IMR-90 (cell line): ENCODE data around the gene SLC44A5. TPM values are rescaled to one million over a fixed set of nuclear protein-coding genes. Genes with fewer than 3 reads are reported as not detected.

ENCODE experiments used
- ATAC-seq: fragments of 200-7000 bp; cut with Tn5 transposase; 2 replicates; pipeline ENCODE4 v1.9.1; 2020; ENCODE audit warnings: low read depth, mild to moderate bottlenecking, moderate library complexity
- BruUV-seq: library from RNA; stranded (reverse); fragments of 400-500 nt; replicated peaks from 2 replicates; lab custom pipeline; 2021; lab: Mats Ljungman, UMichigan
- CTCF ChIA-PET: fragments of 300-600 bp; formaldehyde crosslinking; extraction: SDS; loops from one replicate; lab custom pipeline; 2021; ENCODE audit warnings: antibody characterized with exemption; lab: Yijun Ruan, JAX
- POLR2A ChIA-PET: fragments of 300-600 bp; sonication (Branson Sonifier 250); formaldehyde crosslinking; loops from one replicate; lab custom pipeline; 2022; ENCODE audit warnings: antibody characterized with exemption; ENCODE audit not compliant: unreplicated experiment; lab: Charles Lee
- DNase-seq: peaks from one replicate; pipeline ENCODE4 v3.0.0; 2013
- H2AFZ ChIP-seq: replicated peaks from 2 replicates; pipeline ENCODE3; 2013; ENCODE audit warnings: low read length, mild to moderate bottlenecking; ENCODE audit not compliant: poor library complexity
- H2AK5ac ChIP-seq: 2 replicates; pipeline ENCODE4 v1.6.1; 2013; ENCODE audit warnings: low read depth, low read length, inconsistent platforms
- H2AK9ac ChIP-seq: replicated peaks from 2 replicates; pipeline ENCODE3; 2013; ENCODE audit warnings: mild to moderate bottlenecking, low read depth, low read length, moderate library complexity; ENCODE audit not compliant: poor library complexity
- H2BK120ac ChIP-seq: 2 replicates; pipeline ENCODE4 v1.6.1; 2013; ENCODE audit warnings: low read depth, low read length, inconsistent platforms
- H2BK15ac ChIP-seq: 3 replicates; pipeline ENCODE4 v1.6.1; 2013; ENCODE audit warnings: low read depth, low read length, inconsistent platforms
- H2BK20ac ChIP-seq: 2 replicates; pipeline ENCODE4 v1.6.1; 2013; ENCODE audit warnings: low read depth, mild to moderate bottlenecking, inconsistent platforms, low read length, moderate library complexity
- H2BK5ac ChIP-seq: 2 replicates; pipeline ENCODE4 v1.6.1; 2013; ENCODE audit warnings: mild to moderate bottlenecking, low read depth, low read length, inconsistent platforms; ENCODE audit not compliant: poor library complexity, severe bottlenecking
- H3K14ac ChIP-seq: replicated peaks from 2 replicates; pipeline ENCODE4 v1.6.1; 2013; ENCODE audit warnings: low read depth, low read length, inconsistent platforms
- H3K18ac ChIP-seq: 2 replicates; pipeline ENCODE4 v1.6.1; 2013; ENCODE audit warnings: low read depth, low read length, control low read depth
- H3K23ac ChIP-seq: 2 replicates; pipeline ENCODE4 v1.6.1; 2013; ENCODE audit warnings: low read depth, low read length, inconsistent platforms
- H3K27ac ChIP-seq: 2 replicates; pipeline ENCODE4 v1.5.1; 2013; ENCODE audit warnings: mild to moderate bottlenecking, control low read depth, low read length; ENCODE audit not compliant: insufficient read depth
- H3K27me3 ChIP-seq: 2 replicates; pipeline ENCODE4 v1.6.1; 2013; ENCODE audit warnings: low read length; ENCODE audit not compliant: control insufficient read depth, insufficient read depth
- H3K36me3 ChIP-seq: 2 replicates; pipeline ENCODE4 v1.6.1; 2013; ENCODE audit warnings: low read length, mixed read lengths; ENCODE audit not compliant: control insufficient read depth, insufficient read depth
- H3K4ac ChIP-seq: 2 replicates; pipeline ENCODE4 v1.6.1; 2013; ENCODE audit warnings: low read depth, low read length, inconsistent platforms
- H3K4me1 ChIP-seq: 2 replicates; pipeline ENCODE4 v1.6.1; 2013; ENCODE audit warnings: low read length, mixed read lengths; ENCODE audit not compliant: control insufficient read depth, insufficient read depth
- H3K4me2 ChIP-seq: 2 replicates; pipeline ENCODE4 v1.6.1; 2013; ENCODE audit warnings: low read depth, mild to moderate bottlenecking, control low read depth, low read length, moderate library complexity
- H3K4me3 ChIP-seq: 2 replicates; pipeline ENCODE4 v1.5.1; 2013; ENCODE audit warnings: low read depth, mild to moderate bottlenecking, control low read depth, low read length, moderate library complexity; ENCODE audit not compliant: insufficient read depth
- H3K56ac ChIP-seq: 2 replicates; pipeline ENCODE4 v1.6.1; 2013; ENCODE audit warnings: low read length, inconsistent platforms; ENCODE audit not compliant: insufficient read depth; ENCODE audit errors: extremely low read depth
- H3K79me1 ChIP-seq, 2 experiments: 2 replicates each; pipeline ENCODE4 v1.6.1; 2013; ENCODE audit warnings: low read length in 2 of 2, inconsistent platforms in 1 of 2, low read depth in 1 of 2
- H3K9ac ChIP-seq: 2 replicates; pipeline ENCODE4 v1.6.1; 2013; ENCODE audit warnings: low read depth, low read length, control low read depth
- H3K9me1 ChIP-seq: 2 replicates; pipeline ENCODE4 v1.6.1; 2013; ENCODE audit warnings: low read length, inconsistent platforms; ENCODE audit not compliant: insufficient read depth
- H3K9me3 ChIP-seq: 2 replicates; pipeline ENCODE4 v1.6.1; 2013; ENCODE audit warnings: low read length; ENCODE audit not compliant: control insufficient read depth, insufficient read depth
- H4K20me1 ChIP-seq: 2 replicates; pipeline ENCODE4 v1.6.1; 2013; ENCODE audit warnings: low read length, inconsistent platforms; ENCODE audit not compliant: insufficient read depth
- H4K5ac ChIP-seq: 2 replicates; pipeline ENCODE4 v1.6.1; 2013; ENCODE audit warnings: mild to moderate bottlenecking, low read depth, low read length, control low read depth
- H4K8ac ChIP-seq, 2 experiments: 2 replicates each; pipeline ENCODE4 v1.6.1; 2013; ENCODE audit warnings: low read depth in 2 of 2, low read length in 2 of 2, control low read depth in 1 of 2, inconsistent platforms in 1 of 2
- H4K91ac ChIP-seq: 2 replicates; pipeline ENCODE4 v1.6.1; 2013; ENCODE audit warnings: low read depth, low read length, inconsistent platforms; ENCODE audit not compliant: insufficient read depth
- BHLHE40 ChIP-seq: fragments of 150-350 bp; IDR thresholded peaks from 2 replicates; pipeline ENCODE4 v1.6.1; 2016; ENCODE audit warnings: mild to moderate bottlenecking, low read depth, low read length
- CEBPB ChIP-seq: IDR thresholded peaks from 2 replicates; pipeline ENCODE4 v1.6.1; 2012; ENCODE audit warnings: low read depth, low read length, improper control_type of control experiment
- CHD1 ChIP-seq: IDR thresholded peaks from 2 replicates; pipeline ENCODE4 v1.6.1; 2012; ENCODE audit warnings: low read depth, low read length, improper control_type of control experiment
- FOS ChIP-seq: fragments of 150-350 bp; IDR thresholded peaks from 2 replicates; pipeline ENCODE4 v1.6.1; 2016; ENCODE audit warnings: low read depth, low read length
- MAFK ChIP-seq: IDR thresholded peaks from 2 replicates; pipeline ENCODE4 v1.6.1; 2012; ENCODE audit warnings: low read depth, low read length, improper control_type of control experiment
- MAZ ChIP-seq: IDR thresholded peaks from 2 replicates; pipeline ENCODE4 v1.6.1; 2012; ENCODE audit warnings: low read depth, mild to moderate bottlenecking, low read length, improper control_type of control experiment, moderate library complexity, borderline replicate concordance
- MXI1 ChIP-seq: IDR thresholded peaks from 2 replicates; pipeline ENCODE4 v1.6.1; 2012; ENCODE audit warnings: low read depth, mild to moderate bottlenecking, low read length, moderate library complexity, borderline replicate concordance
- NFE2L2 ChIP-seq: fragments of 150-350 bp; IDR thresholded peaks from 2 replicates; pipeline ENCODE4 v1.6.1; 2016; ENCODE audit warnings: low read depth, mild to moderate bottlenecking, low read length
- POLR2A ChIP-seq: IDR thresholded peaks from 2 replicates; pipeline ENCODE4 v1.6.1; 2012; ENCODE audit warnings: mild to moderate bottlenecking, low read depth, low read length
- RAD21 ChIP-seq: IDR thresholded peaks from 2 replicates; pipeline ENCODE4 v1.6.1; 2012; ENCODE audit warnings: low read length, improper control_type of control experiment
- RCOR1 ChIP-seq: IDR thresholded peaks from 2 replicates; pipeline ENCODE4 v1.6.1; 2012; ENCODE audit warnings: mild to moderate bottlenecking, low read length, improper control_type of control experiment; ENCODE audit not compliant: insufficient replicate concordance
- RFX5 ChIP-seq: IDR thresholded peaks from 2 replicates; pipeline ENCODE4 v1.8.0; 2012; ENCODE audit warnings: low read depth, mild to moderate bottlenecking, low read length, moderate library complexity
- SMC3 ChIP-seq: fragments of 150-350 bp; IDR thresholded peaks from 2 replicates; pipeline ENCODE4 v1.6.1; 2016; ENCODE audit warnings: low read depth, mild to moderate bottlenecking, antibody characterized with exemption, low read length, moderate library complexity
- WGBS, 2 experiments: methylation state at CpG; one replicate each; pipeline versions ENCODE4 v1.1.5 to v1.1.7; 2013; ENCODE audit warnings: missing lambda C conversion rate in 2 of 2; ENCODE audit not compliant: insufficient read length in 1 of 2; ENCODE audit errors: extremely low coverage in 2 of 2; 5-methylcytosine and 5-hydroxymethylcytosine counted together
- dilution Hi-C: fragments of 300-500 bp; cut with HindIII; formaldehyde crosslinking; loops from one replicate; pipeline ENCODE4 v1.14.3; 2018; ENCODE audit warnings: low sequenced_read_pairs; ENCODE audit not compliant: unreplicated experiment
- in situ Hi-C: fragments of 300-500 bp; cut with MboI; formaldehyde crosslinking; loops from 3 replicates; pipeline ENCODE4 v1.14.3; 2019; ENCODE audit warnings: low sequenced_read_pairs, inconsistent platforms, mixed read lengths
- intact Hi-C: fragments of 100-400 bp; cut with micrococcal nuclease; formaldehyde crosslinking; loops from 2 replicates; pipeline ENCODE4 v1.10.0; 2022
- polyA plus RNA-seq, 3 experiments: library from polyadenylated mRNA; depleted of rRNA; stranded (reverse); fragments of >200 nt; gene quantifications; 2 replicates each; pipeline ENCODE4 v1.2.3, GENCODE V29; 2012; ENCODE audit warnings: low replicate concordance in 1 of 3
- total RNA-seq: library from RNA; depleted of rRNA; stranded (reverse); fragments of >200 nt; gene quantifications from 2 replicates; pipeline ENCODE4 v1.2.3, GENCODE V29; 2012
- TF ChIP-seq, protein P1 (sequence below): conservative IDR thresholded peaks from 2 replicates; pipeline ENCODE4 v1.5.1; 2012; ENCODE audit warnings: mild to moderate bottlenecking, low read depth, low read length, improper control_type of control experiment

The SLC44A5 gene
- total and polyA plus RNA-seq, 2 of the 4 experiments (the other 2 are of a cell fraction): under 0.01 TPM; not detected in 1

DNA sequence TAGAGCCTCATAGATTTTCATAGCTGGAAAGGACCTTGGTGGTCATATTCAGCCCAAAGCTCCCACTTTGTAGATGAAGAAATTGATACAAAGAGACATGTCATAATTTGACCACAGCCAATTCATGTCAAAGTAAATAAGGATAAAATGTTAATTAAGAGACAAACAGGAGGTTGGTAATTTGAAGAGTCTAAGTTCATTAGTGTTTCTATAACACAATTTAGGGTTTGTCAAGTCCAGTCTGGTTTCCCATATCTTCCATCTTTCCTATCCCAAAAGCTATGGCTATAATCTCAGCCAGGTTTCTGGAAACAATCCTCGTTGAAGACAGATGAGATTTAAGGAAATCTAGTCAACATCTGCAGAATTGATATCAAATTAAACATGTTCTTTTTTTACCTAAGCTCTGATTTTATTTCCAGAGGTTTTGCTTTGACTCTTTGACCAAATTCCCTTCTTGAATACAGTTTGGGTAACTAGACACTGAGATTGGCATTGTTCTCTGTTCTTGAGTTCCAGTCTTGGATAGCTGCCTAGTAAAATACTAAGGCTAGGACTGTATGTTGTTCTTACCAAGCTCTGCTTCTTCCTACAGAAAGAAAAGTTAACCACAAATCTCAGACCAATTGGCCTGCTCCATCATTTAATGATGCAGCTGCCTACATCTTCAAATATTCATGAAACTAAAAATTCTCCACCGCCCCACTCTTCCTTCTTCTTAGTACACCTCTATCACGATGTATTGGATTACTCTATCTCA, 62.0 kb downstream of the SLC44A5 start:
- Histone ChIP-seq H2AK9ac (no peak overlapping the region), H3K4me1 (no peaks in the 10 kb centered on the region), H3K27me3 (no peaks in the 10 kb centered on the region), H3K56ac (no peak overlapping the region), H3K79me1 (no peaks in the 10 kb centered on the region), H3K23ac (no peak overlapping the region), H3K36me3 (no peaks in the 10 kb centered on the region), H4K8ac (no peak overlapping the region), H3K18ac (no peak overlapping the region), H3K4ac (no peak overlapping the region), H4K20me1 (no peaks in the 10 kb centered on the region), H3K4me3 (no peak overlapping the region), H3K4me2 (no peak overlapping the region), H3K27ac (no peak overlapping the region), H3K9me1 (no peaks in the 10 kb centered on the region), H2AFZ (no peak overlapping the region), H2BK20ac (no peak overlapping the region), H3K14ac (no peak overlapping the region), H4K91ac (no peak overlapping the region), H2BK15ac (no peak overlapping the region), H4K5ac (no peak overlapping the region), H2BK120ac (no peak overlapping the region), H2BK5ac (no peak overlapping the region), H3K9ac (no peak overlapping the region), H3K9me3 (no peaks in the 10 kb centered on the region; the same call in 1 of the 2 replicates), H2AK5ac (no peak overlapping the region)
- no peak for DNase-seq
- dilution Hi-C loops (no loop called here), intact Hi-C loops (no loop called here), in situ Hi-C loops (no loop called here)
- no peak for TF ChIP-seq MAFK
- TF ChIP-seq CEBPB: no peak
- TF ChIP-seq POLR2A: no peak
- TF ChIP-seq, protein P1, sequence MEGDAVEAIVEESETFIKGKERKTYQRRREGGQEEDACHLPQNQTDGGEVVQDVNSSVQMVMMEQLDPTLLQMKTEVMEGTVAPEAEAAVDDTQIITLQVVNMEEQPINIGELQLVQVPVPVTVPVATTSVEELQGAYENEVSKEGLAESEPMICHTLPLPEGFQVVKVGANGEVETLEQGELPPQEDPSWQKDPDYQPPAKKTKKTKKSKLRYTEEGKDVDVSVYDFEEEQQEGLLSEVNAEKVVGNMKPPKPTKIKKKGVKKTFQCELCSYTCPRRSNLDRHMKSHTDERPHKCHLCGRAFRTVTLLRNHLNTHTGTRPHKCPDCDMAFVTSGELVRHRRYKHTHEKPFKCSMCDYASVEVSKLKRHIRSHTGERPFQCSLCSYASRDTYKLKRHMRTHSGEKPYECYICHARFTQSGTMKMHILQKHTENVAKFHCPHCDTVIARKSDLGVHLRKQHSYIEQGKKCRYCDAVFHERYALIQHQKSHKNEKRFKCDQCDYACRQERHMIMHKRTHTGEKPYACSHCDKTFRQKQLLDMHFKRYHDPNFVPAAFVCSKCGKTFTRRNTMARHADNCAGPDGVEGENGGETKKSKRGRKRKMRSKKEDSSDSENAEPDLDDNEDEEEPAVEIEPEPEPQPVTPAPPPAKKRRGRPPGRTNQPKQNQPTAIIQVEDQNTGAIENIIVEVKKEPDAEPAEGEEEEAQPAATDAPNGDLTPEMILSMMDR: no peak
- no peak for TF ChIP-seq SMC3
- no peak for TF ChIP-seq RFX5
- TF ChIP-seq NFE2L2: no peak
- no peak for TF ChIP-seq MXI1
- TF ChIP-seq FOS: no peak
- TF ChIP-seq RAD21: no peak
- no peak for TF ChIP-seq BHLHE40
- no peak for TF ChIP-seq MAZ
- TF ChIP-seq CHD1: no peak
- TF ChIP-seq RCOR1: no peak
- BruUV-seq: no TSS peak
- WGBS, 2 experiments: no CpG with 5 or more reads among the region's 3 CpGs
- ChIA-PET CTCF (no interaction called here), POLR2A (no interaction called here)
- ATAC-seq: no peak
